Mesendoderm (in vitro differentiated cells): Measurements from ENCODE around the gene ZNF138.
"Not testable (repeated sequence)": the region's sequence is repeated elsewhere in the genome, so short reads cannot be mapped to it uniquely, and the experiment has no call there.

Experiments
- DNase-seq: peaks from one replicate; pipeline ENCODE4 v3.0.0; 2013
- H2AK5ac ChIP-seq: 2 replicates; pipeline ENCODE4 v1.6.1; 2013; ENCODE audit warnings: low read length, inconsistent platforms
- H2BK120ac ChIP-seq: 2 replicates; pipeline ENCODE4 v1.6.1; 2013; ENCODE audit warnings: low read depth, mild to moderate bottlenecking, low read length, moderate library complexity, mixed read lengths
- H2BK15ac ChIP-seq: replicated peaks from 2 replicates; pipeline ENCODE4 v1.6.1; 2013; ENCODE audit warnings: low read depth, mild to moderate bottlenecking, moderate library complexity
- H2BK5ac ChIP-seq: 2 replicates; pipeline ENCODE4 v1.6.1; 2013; ENCODE audit warnings: low read length, inconsistent platforms
- H3K18ac ChIP-seq: 2 replicates; pipeline ENCODE4 v1.6.1; 2013; ENCODE audit warnings: mild to moderate bottlenecking, low read length, mixed read lengths
- H3K23ac ChIP-seq: one replicate; pipeline ENCODE4 v1.6.1; 2013; ENCODE audit warnings: low read length
- H3K27ac ChIP-seq: 2 replicates; pipeline ENCODE4 v1.5.1; 2013; ENCODE audit warnings: low read depth, mild to moderate bottlenecking, inconsistent platforms, low read length, moderate library complexity
- H3K27me3 ChIP-seq: 2 replicates; pipeline ENCODE4 v1.6.1; 2013; ENCODE audit warnings: low read length, control low read depth, mild to moderate bottlenecking, inconsistent platforms; ENCODE audit not compliant: insufficient read depth, poor library complexity
- H3K36me3 ChIP-seq: 2 replicates; pipeline ENCODE4 v1.6.1; 2013; ENCODE audit warnings: low read length, inconsistent platforms; ENCODE audit not compliant: control insufficient read depth, insufficient read depth
- H3K4ac ChIP-seq: one replicate; pipeline ENCODE4 v1.6.1; 2013; ENCODE audit warnings: low read depth, mild to moderate bottlenecking, low read length, moderate library complexity
- H3K4me1 ChIP-seq: 2 replicates; pipeline ENCODE4 v1.6.1; 2013; ENCODE audit warnings: low read depth, low read length, inconsistent platforms; ENCODE audit not compliant: control insufficient read depth
- H3K4me2 ChIP-seq: 2 replicates; pipeline ENCODE4 v1.6.1; 2013; ENCODE audit warnings: low read length
- H3K4me3 ChIP-seq: 2 replicates; pipeline ENCODE4 v1.5.1; 2013; ENCODE audit warnings: mild to moderate bottlenecking, low read length
- H3K56ac ChIP-seq: one replicate; pipeline ENCODE4 v1.6.1; 2013; ENCODE audit warnings: low read length
- H3K79me1 ChIP-seq: 2 replicates; pipeline ENCODE4 v1.6.1; 2013; ENCODE audit warnings: low read length, inconsistent platforms
- H3K79me2 ChIP-seq: 2 replicates; pipeline ENCODE4 v1.6.1; 2013; ENCODE audit warnings: mild to moderate bottlenecking, low read length; ENCODE audit not compliant: control insufficient read depth, insufficient read depth
- H3K9ac ChIP-seq: 2 replicates; pipeline ENCODE4 v1.6.1; 2013; ENCODE audit warnings: low read length, inconsistent platforms
- H4K5ac ChIP-seq: one replicate; pipeline ENCODE4 v1.6.1; 2013; ENCODE audit warnings: low read length
- H4K8ac ChIP-seq: one replicate; pipeline ENCODE4 v1.6.1; 2013; ENCODE audit warnings: low read depth, mild to moderate bottlenecking, control low read depth, low read length, moderate library complexity
- WGBS: extraction: QIAGEN DNeasy Blood & Tissue Kit; methylation state at CpG from one replicate; pipeline ENCODE4 v1.1.7; 2013; ENCODE audit warnings: low lambda C conversion rate, missing lambda C conversion rate; ENCODE audit not compliant: insufficient coverage; ENCODE audit errors: extremely low coverage; 5-methylcytosine and 5-hydroxymethylcytosine counted together

The ZNF138 gene

DNA sequence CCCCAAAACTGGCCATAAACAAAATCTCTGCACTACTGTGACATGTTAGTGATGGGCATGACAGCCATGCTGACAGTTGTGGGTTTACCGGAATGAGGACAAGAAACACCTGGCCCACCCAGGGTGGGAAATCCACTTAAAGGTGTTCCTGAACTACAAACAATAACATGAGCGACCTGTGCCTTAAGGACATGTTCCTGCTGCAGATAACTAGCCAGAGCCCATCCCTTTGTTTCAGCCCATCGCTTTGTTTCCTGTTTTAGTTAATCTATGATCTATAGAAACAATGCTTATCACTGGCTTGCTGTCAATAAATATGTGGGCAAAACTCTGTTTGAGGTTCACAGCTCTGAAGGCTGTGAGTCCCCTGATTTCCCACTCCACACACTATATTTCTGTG, 69.3 kb downstream of the ZNF138 start:
- not testable (repeated sequence) for H2BK15ac ChIP-seq, H4K8ac ChIP-seq, DNase-seq, H4K5ac ChIP-seq, H3K4me2 ChIP-seq, H2BK5ac ChIP-seq, H3K79me1 ChIP-seq, H3K56ac ChIP-seq, H3K4me1 ChIP-seq, H2BK120ac ChIP-seq, H3K23ac ChIP-seq, H3K79me2 ChIP-seq, H2AK5ac ChIP-seq, H3K9ac ChIP-seq, H3K18ac ChIP-seq, H3K27me3 ChIP-seq, H3K27ac ChIP-seq, H3K36me3 ChIP-seq, H3K4ac ChIP-seq, H3K4me3 ChIP-seq
- WGBS, result no CpG with 5 or more reads among the region's 3 CpGs

DNA sequence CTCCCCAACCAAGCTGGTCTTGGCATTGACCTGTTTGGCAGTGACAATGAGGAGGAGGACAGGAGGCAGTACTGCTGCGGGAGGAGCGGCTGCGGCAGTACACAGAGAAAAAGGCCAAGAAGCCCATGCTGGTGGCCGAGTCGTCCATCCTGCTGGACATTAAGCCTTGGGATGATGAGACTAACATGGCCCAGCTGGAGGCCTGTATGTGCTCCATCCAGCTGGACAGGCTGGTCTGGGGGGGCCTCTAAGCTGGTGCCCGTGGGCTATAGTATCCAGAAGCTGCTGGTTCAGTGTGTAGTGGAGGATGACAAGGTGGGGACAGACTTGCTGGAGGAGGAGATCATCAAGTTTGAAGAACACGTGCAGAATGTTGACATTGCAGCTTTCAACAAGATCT, 69.7 kb downstream of the ZNF138 start:
- no peaks in the 10 kb centered on the region for H3K79me2 ChIP-seq
- H2BK5ac ChIP-seq, result no peak overlapping the region

DNA sequence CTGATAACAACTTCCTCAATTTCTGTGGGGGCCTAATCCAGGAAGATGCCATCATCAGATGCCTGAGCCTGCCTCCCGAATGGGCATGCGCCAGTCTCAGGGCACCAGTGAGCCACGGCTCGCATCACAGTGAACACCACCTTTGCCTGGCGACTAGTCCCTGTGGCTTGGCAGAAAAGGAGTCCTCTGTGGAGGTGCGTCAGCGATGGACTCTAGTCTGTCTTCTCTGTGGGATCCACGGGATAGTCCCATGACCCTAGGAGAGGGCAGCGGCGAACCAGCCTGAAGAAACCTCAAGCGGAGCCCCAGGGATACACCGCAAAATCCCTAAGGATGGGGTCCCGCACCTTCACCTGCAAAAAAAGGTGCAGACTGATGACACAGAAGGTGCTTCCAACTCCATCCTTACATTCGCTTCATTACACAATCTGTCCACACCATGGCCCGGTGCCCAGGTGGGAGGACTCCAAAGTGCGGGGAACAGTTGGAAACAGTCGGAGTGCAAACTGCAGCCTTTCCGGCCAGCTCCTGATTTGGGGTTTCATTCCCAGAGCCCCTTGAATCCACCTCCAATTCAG, 73.7 kb downstream of the ZNF138 start:
- no CpG with 5 or more reads among the region's 18 CpGs for WGBS
- H2AK5ac ChIP-seq, result no peak overlapping the region
- no peak overlapping the region for H3K56ac ChIP-seq
- no peak overlapping the region for H3K9ac ChIP-seq
- no peak overlapping the region for H2BK5ac ChIP-seq
- no peak overlapping the region for H3K4me2 ChIP-seq
- H3K79me2 ChIP-seq, result no peaks in the 10 kb centered on the region
- H3K4me1 ChIP-seq, result no peaks in the 10 kb centered on the region
- no peak overlapping the region for H2BK15ac ChIP-seq
- no peak overlapping the region for H3K18ac ChIP-seq
- H3K27ac ChIP-seq, result no peak overlapping the region
- no peak overlapping the region for H4K5ac ChIP-seq
- no peaks in the 10 kb centered on the region for H3K36me3 ChIP-seq
- H3K79me1 ChIP-seq, result no peaks in the 10 kb centered on the region
- no peaks in the 10 kb centered on the region for H3K27me3 ChIP-seq
- H2BK120ac ChIP-seq, result no peak overlapping the region
- H3K23ac ChIP-seq, result no peak overlapping the region
- DNase-seq, result no peak
- H3K4ac ChIP-seq, result no peak overlapping the region
- H3K4me3 ChIP-seq, result no peak overlapping the region
- no peak overlapping the region for H4K8ac ChIP-seq

More for the DNA sequence above, 69.7 kb downstream of the ZNF138 start:
- H4K8ac ChIP-seq, result no peak overlapping the region
- no peaks in the 10 kb centered on the region for H3K36me3 ChIP-seq
- H4K5ac ChIP-seq, result no peak overlapping the region
- H3K9ac ChIP-seq, result no peak overlapping the region
- no peaks in the 10 kb centered on the region for H3K4me1 ChIP-seq
- no peak overlapping the region for H3K56ac ChIP-seq
- H3K4me2 ChIP-seq, result no peak overlapping the region
- no peak overlapping the region for H2AK5ac ChIP-seq
- H3K79me1 ChIP-seq, result no peaks in the 10 kb centered on the region
- no peak for DNase-seq
- no peaks in the 10 kb centered on the region for H3K27me3 ChIP-seq
- no peak overlapping the region for H3K4me3 ChIP-seq
- H3K23ac ChIP-seq, result no peak overlapping the region
- WGBS, result no CpG with 5 or more reads among the region's 7 CpGs
- no peak overlapping the region for H2BK120ac ChIP-seq
- H2BK15ac ChIP-seq, result no peak overlapping the region
- no peak overlapping the region for H3K27ac ChIP-seq
- H3K4ac ChIP-seq, result no peak overlapping the region
- no peak overlapping the region for H3K18ac ChIP-seq

DNA sequence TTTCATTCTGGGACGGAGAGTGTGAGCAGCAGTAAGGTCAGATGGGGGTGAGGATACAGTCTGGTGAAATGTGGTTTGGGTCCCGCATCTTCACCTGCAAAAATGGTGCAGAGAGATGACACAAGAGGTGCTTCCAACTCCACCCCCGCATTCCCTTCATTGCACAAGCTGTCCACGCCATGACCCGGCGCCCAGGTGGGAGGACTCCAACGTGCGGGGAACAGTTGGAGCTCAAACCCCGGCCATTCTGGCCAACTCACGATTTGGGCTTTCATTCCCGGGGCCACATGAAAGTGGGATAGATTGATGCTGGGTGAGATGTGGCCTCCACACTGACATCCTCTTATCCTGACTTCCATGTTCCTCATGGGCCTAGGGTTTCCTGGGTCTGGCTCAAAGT, 74.3 kb downstream of the ZNF138 start:
- Histone ChIP-seq H3K27ac (no peak overlapping the region), H3K79me2 (no peaks in the 10 kb centered on the region), H3K23ac (no peak overlapping the region), H4K5ac (no peak overlapping the region), H3K4me3 (no peak overlapping the region), H3K56ac (no peak overlapping the region), H3K27me3 (no peaks in the 10 kb centered on the region), H3K9ac (no peak overlapping the region), H3K4me2 (no peak overlapping the region), H3K79me1 (no peaks in the 10 kb centered on the region), H2BK15ac (no peak overlapping the region), H3K4ac (no peak overlapping the region), H2BK5ac (no peak overlapping the region), H4K8ac (no peak overlapping the region), H3K18ac (no peak overlapping the region), H2BK120ac (no peak overlapping the region), H2AK5ac (no peak overlapping the region), H3K4me1 (no peaks in the 10 kb centered on the region), H3K36me3 (no peaks in the 10 kb centered on the region)
- WGBS, result no CpG with 5 or more reads among the region's 11 CpGs
- DNase-seq, result no peak

DNA sequence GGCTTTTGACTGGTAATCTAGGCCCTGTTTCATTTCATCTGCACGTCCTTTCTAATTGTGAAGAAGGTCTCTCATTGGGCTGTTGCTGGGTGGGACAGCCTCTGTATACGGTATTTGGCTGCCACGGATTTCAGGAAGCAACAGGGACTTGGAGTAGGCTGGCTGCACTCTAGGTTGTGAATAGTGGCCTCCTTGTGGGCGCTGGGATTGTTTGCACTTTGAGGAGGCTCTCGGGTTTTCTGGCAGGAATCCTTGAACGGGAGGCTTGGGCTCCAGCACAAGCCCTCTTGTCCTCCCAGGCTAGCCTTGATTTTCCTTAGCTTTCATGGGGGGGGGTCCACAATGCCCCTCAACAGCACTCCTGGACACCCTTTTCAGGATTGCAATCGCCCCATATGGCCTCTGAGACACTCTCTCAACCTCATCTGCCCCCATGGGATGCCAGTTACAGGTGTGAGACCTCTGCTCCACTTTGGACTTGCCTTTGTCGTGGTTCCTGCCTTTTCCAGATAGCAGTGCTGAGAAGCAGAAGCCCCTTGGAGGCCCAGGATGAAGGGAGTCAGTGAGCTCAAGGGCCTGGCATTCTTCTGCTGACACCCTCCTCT, 75.0 kb downstream of the ZNF138 start:
- Histone ChIP-seq H3K4me2 (no peak overlapping the region), H2BK120ac (no peak overlapping the region), H3K4me1 (no peaks in the 10 kb centered on the region), H3K56ac (no peak overlapping the region), H2AK5ac (no peak overlapping the region), H2BK15ac (no peak overlapping the region), H3K27ac (no peak overlapping the region), H3K9ac (no peak overlapping the region), H3K79me2 (no peaks in the 10 kb centered on the region), H4K8ac (no peak overlapping the region), H3K27me3 (no peaks in the 10 kb centered on the region), H3K23ac (no peak overlapping the region), H4K5ac (no peak overlapping the region), H3K36me3 (no peaks in the 10 kb centered on the region), H2BK5ac (no peak overlapping the region), H3K79me1 (no peaks in the 10 kb centered on the region), H3K4me3 (no peak overlapping the region), H3K4ac (no peak overlapping the region), H3K18ac (no peak overlapping the region)
- DNase-seq, result no peak
- WGBS, result no CpG with 5 or more reads among the region's 8 CpGs
